LNCAP (cell line): ENCODE results near the gene ZNF768.

Experiments
- CTCF ChIP-seq: fragments of 450-650 bp; IDR thresholded peaks from 2 replicates; pipeline ENCODE4 v1.5.1; 2017; ENCODE audit warnings: mild to moderate bottlenecking

The ZNF768 gene

GRCh38 chr16:30493941-30494488 lies 32.4 kb downstream of the ZNF768 start:
- TF ChIP-seq CTCF = no peak

GRCh38 chr16:30491744-30492308 lies 34.5 kb downstream of the ZNF768 start:
- no peak for TF ChIP-seq CTCF

- TF ChIP-seq CTCF = no peak
Measured at GRCh38 chr16:30491229-30491628, 35.1 kb downstream of the ZNF768 start.

GRCh38 chr16:30490210-30490609 lies 36.2 kb downstream of the ZNF768 start:
- no peak for TF ChIP-seq CTCF

GRCh38 chr16:30488764-30489605 lies 37.4 kb downstream of the ZNF768 start:
- no peak for TF ChIP-seq CTCF

- TF ChIP-seq CTCF = no peak
Measured at GRCh38 chr16:30485818-30486436, 40.4 kb downstream of the ZNF768 start.

GRCh38 chr16:30484887-30485286 lies 41.5 kb downstream of the ZNF768 start:
- no peak for TF ChIP-seq CTCF
